ENCODE measurements around the gene IL17A.

DNA sequence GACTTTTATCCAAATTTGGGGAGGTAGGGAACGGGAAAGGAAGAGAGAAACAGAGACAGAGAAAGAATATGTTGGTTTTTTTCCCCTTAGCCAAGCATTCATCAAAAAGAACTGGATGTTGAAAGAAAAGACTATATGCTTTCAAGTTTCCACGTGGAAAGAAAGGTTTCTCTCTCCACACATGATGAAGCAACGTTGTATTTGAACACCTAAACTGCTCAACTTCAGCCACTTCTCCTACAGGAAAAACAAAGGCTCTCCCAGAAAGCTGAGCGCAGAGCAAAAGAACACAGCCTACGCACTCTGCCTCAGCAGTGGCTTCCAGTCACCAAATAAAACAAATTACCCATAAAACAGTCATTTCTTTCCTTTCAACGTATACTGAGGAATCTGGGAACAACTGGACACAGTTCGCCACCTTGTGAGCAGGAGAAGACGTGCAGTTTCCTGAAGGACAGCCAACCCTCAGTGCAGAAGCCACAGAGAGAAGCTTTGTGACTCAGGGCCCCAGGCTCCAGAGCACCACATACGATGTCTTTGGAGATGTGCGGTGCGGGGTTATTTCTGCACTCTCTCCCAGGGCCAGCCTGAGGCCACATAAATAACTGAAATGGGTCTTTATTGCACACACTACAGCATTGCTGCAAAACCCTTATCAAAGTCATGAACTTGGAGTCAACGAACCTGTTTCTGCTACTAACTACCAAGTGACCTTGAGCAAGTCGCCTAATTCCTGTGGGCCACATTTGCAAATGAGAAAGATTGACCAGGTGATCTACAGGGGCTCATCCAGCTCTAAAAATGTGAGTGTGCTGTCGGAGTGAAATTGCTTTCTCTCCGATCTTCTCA, 48.0 kb downstream of the IL17A start:
- TF ChIP-seq ARNTL (CRISPR knock-in tag; IDR thresholded peaks at IDR 0.05; ENCODE audit: borderline replicate concordance, low read depth) (no peak), CSDC2 (CRISPR knock-in tag; IDR thresholded peaks at IDR 0.05) (no peak), ZFP3 (CRISPR knock-in tag; IDR thresholded peaks at IDR 0.05) (no peak), ISL1 (CRISPR knock-in tag; IDR thresholded peaks at IDR 0.05) (no peak), ZNF565 (CRISPR knock-in tag; conservative IDR thresholded peaks at IDR 0.05; ENCODE audit: low read depth) (no peak), SNAI2 (CRISPR knock-in tag; IDR thresholded peaks at IDR 0.05) (no peak), PPARA (CRISPR knock-in tag; IDR thresholded peaks at IDR 0.05; ENCODE audit: borderline replicate concordance) (no peak)
- TF ChIP-seq, protein P1, sequence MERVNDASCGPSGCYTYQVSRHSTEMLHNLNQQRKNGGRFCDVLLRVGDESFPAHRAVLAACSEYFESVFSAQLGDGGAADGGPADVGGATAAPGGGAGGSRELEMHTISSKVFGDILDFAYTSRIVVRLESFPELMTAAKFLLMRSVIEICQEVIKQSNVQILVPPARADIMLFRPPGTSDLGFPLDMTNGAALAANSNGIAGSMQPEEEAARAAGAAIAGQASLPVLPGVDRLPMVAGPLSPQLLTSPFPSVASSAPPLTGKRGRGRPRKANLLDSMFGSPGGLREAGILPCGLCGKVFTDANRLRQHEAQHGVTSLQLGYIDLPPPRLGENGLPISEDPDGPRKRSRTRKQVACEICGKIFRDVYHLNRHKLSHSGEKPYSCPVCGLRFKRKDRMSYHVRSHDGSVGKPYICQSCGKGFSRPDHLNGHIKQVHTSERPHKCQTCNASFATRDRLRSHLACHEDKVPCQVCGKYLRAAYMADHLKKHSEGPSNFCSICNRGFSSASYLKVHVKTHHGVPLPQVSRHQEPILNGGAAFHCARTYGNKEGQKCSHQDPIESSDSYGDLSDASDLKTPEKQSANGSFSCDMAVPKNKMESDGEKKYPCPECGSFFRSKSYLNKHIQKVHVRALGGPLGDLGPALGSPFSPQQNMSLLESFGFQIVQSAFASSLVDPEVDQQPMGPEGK (CRISPR knock-in tag; IDR thresholded peaks at IDR 0.05; ENCODE audit: borderline replicate concordance), result no peak
- TF ChIP-seq, protein P2, sequence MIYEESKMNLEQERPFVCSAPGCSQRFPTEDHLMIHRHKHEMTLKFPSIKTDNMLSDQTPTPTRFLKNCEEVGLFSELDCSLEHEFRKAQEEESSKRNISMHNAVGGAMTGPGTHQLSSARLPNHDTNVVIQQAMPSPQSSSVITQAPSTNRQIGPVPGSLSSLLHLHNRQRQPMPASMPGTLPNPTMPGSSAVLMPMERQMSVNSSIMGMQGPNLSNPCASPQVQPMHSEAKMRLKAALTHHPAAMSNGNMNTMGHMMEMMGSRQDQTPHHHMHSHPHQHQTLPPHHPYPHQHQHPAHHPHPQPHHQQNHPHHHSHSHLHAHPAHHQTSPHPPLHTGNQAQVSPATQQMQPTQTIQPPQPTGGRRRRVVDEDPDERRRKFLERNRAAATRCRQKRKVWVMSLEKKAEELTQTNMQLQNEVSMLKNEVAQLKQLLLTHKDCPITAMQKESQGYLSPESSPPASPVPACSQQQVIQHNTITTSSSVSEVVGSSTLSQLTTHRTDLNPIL (CRISPR knock-in tag; IDR thresholded peaks at IDR 0.05; ENCODE audit: low read depth), result no peak

Data from SK-N-SH treated with all-trans-retinoic acid at 6 μM for 48 hours (cell line).